ENCODE data around the gene SLC16A1. TPM values are rescaled to one million over a fixed set of nuclear protein-coding genes. Genes with fewer than 3 reads are reported as not detected.

SLC16A1 gene
- total and polyA plus RNA-seq, 2 experiments from 2014 or later = 231 to 593 TPM

- Histone ChIP-seq H3K27me3 (ENCODE audit: insufficient read depth) (no peaks in the 10 kb centered on the region), H4K20me1 (replicated peaks; ENCODE audit: insufficient read depth) (no peaks in the 10 kb centered on the region), H3K9me2 (ENCODE audit: insufficient read depth) (peaks cover 11% of the 10 kb centered on the region; the same call in 1 of the 2 replicates), H3K79me2 (replicated peaks; ENCODE audit: insufficient read depth) (no peaks in the 10 kb centered on the region), H3K27ac (ENCODE audit: low read depth) (no peak overlapping the region; the same call in 1 of the 2 replicates), H3K4me2 (no peak overlapping the region), H3K4me1 (ENCODE audit: insufficient read depth) (0 out of 2 replicates have a peak, but pooled peaks cover 6% of the 10 kb centered on the region), H3K36me3 (ENCODE audit: insufficient read depth) (no peaks in the 10 kb centered on the region), H3K4me3 (no peak overlapping the region), H3F3A (replicated peaks; ENCODE audit: low read depth) (no peaks in the 10 kb centered on the region), H2AFZ (no peak overlapping the region)
- Mint-ChIP-seq H3K27me3 (ENCODE audit: insufficient read depth, low read depth, poor library complexity) (peaks cover 4% of the 10 kb centered on the region), H3K36me3 (ENCODE audit: low read depth) (no peaks in the 10 kb centered on the region), H3K4me1 (peaks cover 15% of the 10 kb centered on the region; the same call in 2 of the 3 replicates), H3K27ac (no peak overlapping the region; the same call in 1 of the 2 replicates), H3K4me3 (no peak overlapping the region), H3K9me3 (no peaks in the 10 kb centered on the region)
- ATAC-seq = no peak
- TF ChIP-seq CTCF (conservative IDR thresholded peaks at IDR 0.05; ENCODE audit: low read depth in 2 of 2) = no peak
- TF ChIP-seq JUNB (IDR thresholded peaks at IDR 0.05; ENCODE audit: unreplicated experiment) = no peak
- no peak for TF ChIP-seq STAT1 (IDR thresholded peaks at IDR 0.05; ENCODE audit: unreplicated experiment)
- TF ChIP-seq ZNF331 (CRISPR knock-in tag; IDR thresholded peaks at IDR 0.05; ENCODE audit: low read depth) = no peak
- TF ChIP-seq ETS1 (IDR thresholded peaks at IDR 0.05) = no peak
- no peak for DNase-seq (ENCODE audit: low spot score)
Measured at GRCh38 chr1:112866151-112866550, 89.8 kb downstream of the SLC16A1 start.

GRCh38 chr1:112862753-112863426 lies 93.1 kb downstream of the SLC16A1 start:
- Histone ChIP-seq H3K27ac (ENCODE audit: low read depth) (0 out of 2 replicates have a peak overlapping the region, but pooled peaks have one; percentile 14), H2AFZ (no peak overlapping the region), H3K4me1 (ENCODE audit: insufficient read depth) (0 out of 2 replicates have a peak, but pooled peaks cover 6% of the 10 kb centered on the region), H3F3A (replicated peaks; ENCODE audit: low read depth) (0 out of 2 replicates have a peak, but pooled peaks cover 4% of the 10 kb centered on the region), H3K9me2 (ENCODE audit: insufficient read depth) (0 out of 2 replicates have a peak, but pooled peaks cover 2% of the 10 kb centered on the region), H3K4me3 (no peak overlapping the region), H3K79me2 (replicated peaks; ENCODE audit: insufficient read depth) (no peaks in the 10 kb centered on the region; the same call in 1 of the 2 replicates), H4K20me1 (replicated peaks; ENCODE audit: insufficient read depth) (no peaks in the 10 kb centered on the region), H3K36me3 (ENCODE audit: insufficient read depth) (no peaks in the 10 kb centered on the region), H3K27me3 (ENCODE audit: insufficient read depth) (no peaks in the 10 kb centered on the region), H3K4me2 (no peak overlapping the region)
- Mint-ChIP-seq H3K9me3 (no peaks in the 10 kb centered on the region), H3K4me3 (no peak overlapping the region), H3K4me1 (peaks cover 6% of the 10 kb centered on the region; the same call in 1 of the 3 replicates), H3K27me3 (ENCODE audit: insufficient read depth, low read depth, poor library complexity) (peaks cover 6% of the 10 kb centered on the region), H3K36me3 (ENCODE audit: low read depth) (no peaks in the 10 kb centered on the region), H3K27ac (no peak overlapping the region)
- no peak for DNase-seq (ENCODE audit: low spot score)
- ATAC-seq = no peak
- TF ChIP-seq CREB1 (CRISPR knock-in tag; IDR thresholded peaks at IDR 0.05; ENCODE audit: low read depth) (no peak), CTCF (conservative IDR thresholded peaks at IDR 0.05; ENCODE audit: low read depth in 2 of 2) (no peak), EZH2phosphoT487 (IDR thresholded peaks at IDR 0.05; ENCODE audit: unreplicated experiment) (no peak), REST (IDR thresholded peaks at IDR 0.05; ENCODE audit: unreplicated experiment) (no peak), POLR2AphosphoS5 (IDR thresholded peaks at IDR 0.05; ENCODE audit: low read depth) (no peak), EZH2 (IDR thresholded peaks at IDR 0.05; ENCODE audit: low read depth, unreplicated experiment) (no peak)

All from GM23338 (cell line).